Mammary epithelial cell (primary cell): ENCODE results near the gene DYNLT1.

Source experiments
- EZH2 ChIP-seq: IDR thresholded peaks from 2 replicates; pipeline ENCODE4 v1.6.1; 2012; ENCODE audit warnings: low read length, inconsistent platforms, borderline replicate concordance
- TF ChIP-seq, protein P1 (sequence below), 2 donors: IDR thresholded peaks in 1 of 2; conservative IDR thresholded peaks in 1 of 2; 2 replicates each; pipeline ENCODE4 v1.5.1; 2011 to 2012; ENCODE audit warnings: inconsistent platforms in 2 of 2, low read length in 2 of 2, mild to moderate bottlenecking in 2 of 2, control low read depth in 1 of 2, low read depth in 1 of 2; ENCODE audit not compliant: insufficient read depth in 1 of 2; ENCODE audit errors: extremely low read depth in 1 of 2

DNA sequence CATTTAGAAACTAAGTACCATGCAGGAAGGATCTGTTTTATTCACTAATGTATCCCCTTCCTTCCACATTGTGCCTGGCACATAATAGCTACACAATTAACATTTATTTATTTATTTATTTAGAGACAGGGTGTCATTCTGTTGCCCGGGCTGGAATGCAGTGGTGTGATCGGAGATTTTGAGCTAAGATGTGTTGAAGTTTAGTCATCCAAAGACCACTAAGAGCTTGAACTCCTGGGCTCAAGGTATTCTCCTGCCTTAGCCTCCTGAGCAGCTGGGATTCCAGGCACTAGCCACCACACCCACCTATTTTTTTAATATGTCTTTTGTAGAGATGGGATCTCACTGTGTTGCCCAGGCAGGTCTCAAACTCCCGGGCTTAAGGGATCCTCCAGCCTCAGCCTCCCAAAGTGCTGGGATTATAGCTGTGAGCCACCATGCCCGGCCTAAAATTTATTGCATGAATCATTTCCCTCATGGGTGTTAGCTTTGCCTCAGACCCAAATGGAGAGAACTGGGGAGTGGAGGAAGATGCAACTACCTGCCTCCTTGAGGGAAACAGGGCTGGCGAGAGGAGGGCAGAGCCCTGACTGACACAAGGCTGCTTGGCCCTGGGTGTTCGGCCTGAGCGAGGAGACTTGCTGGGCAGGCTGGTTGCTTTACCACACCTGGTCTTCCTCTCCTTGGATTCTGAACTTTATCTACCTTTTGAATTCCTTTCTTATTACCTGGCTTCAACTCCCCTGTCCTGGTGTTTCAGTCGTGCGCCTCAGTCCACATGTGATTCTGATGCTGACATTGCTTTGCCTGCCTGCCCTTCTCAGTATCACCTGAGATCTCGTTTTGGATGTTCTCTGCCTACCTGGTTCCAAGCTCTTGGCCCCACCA lies 1.7 kb upstream of the DYNLT1 start:
- TF ChIP-seq, protein P1, sequence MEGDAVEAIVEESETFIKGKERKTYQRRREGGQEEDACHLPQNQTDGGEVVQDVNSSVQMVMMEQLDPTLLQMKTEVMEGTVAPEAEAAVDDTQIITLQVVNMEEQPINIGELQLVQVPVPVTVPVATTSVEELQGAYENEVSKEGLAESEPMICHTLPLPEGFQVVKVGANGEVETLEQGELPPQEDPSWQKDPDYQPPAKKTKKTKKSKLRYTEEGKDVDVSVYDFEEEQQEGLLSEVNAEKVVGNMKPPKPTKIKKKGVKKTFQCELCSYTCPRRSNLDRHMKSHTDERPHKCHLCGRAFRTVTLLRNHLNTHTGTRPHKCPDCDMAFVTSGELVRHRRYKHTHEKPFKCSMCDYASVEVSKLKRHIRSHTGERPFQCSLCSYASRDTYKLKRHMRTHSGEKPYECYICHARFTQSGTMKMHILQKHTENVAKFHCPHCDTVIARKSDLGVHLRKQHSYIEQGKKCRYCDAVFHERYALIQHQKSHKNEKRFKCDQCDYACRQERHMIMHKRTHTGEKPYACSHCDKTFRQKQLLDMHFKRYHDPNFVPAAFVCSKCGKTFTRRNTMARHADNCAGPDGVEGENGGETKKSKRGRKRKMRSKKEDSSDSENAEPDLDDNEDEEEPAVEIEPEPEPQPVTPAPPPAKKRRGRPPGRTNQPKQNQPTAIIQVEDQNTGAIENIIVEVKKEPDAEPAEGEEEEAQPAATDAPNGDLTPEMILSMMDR (conservative IDR thresholded peaks at IDR 0.05 in 1 of 2, IDR thresholded peaks at IDR 0.05 in 1 of 2; ENCODE audit: extremely low read depth in 1 of 2, insufficient read depth in 1 of 2, low read depth in 1 of 2, low read length in 2 of 2) = no peak
- no peak for TF ChIP-seq EZH2
